GM23248 (cell line): ENCODE data around the gene ANKDD1A. TPM values are rescaled to one million over a fixed set of nuclear protein-coding genes. Genes with fewer than 3 reads are reported as not detected.

Experiments
- DNase-seq: peaks from one replicate; pipeline ENCODE4 v3.0.0-alpha.2; 2015
- H2AFZ ChIP-seq: fragments of 200-600 bp; sonication (generic); 2 replicates; pipeline ENCODE4 v1.6.1; 2016; ENCODE audit warnings: antibody characterized with exemption
- H3F3A ChIP-seq: fragments of 200-600 bp; sonication (generic); 2 replicates; pipeline ENCODE4 v1.6.1; 2016; ENCODE audit warnings: mild to moderate bottlenecking, antibody characterized with exemption, mixed run types; ENCODE audit not compliant: insufficient read depth
- H3K27ac ChIP-seq: fragments of 200-600 bp; sonication (generic); 2 replicates; pipeline ENCODE4 v1.5.1; 2016; ENCODE audit warnings: mild to moderate bottlenecking
- H3K27me3 ChIP-seq: fragments of 200-600 bp; sonication (generic); replicated peaks from 2 replicates; pipeline ENCODE4 v1.6.1; 2016; ENCODE audit warnings: mild to moderate bottlenecking; ENCODE audit not compliant: insufficient read depth
- H3K36me3 ChIP-seq: fragments of 200-600 bp; sonication (generic); 2 replicates; pipeline ENCODE4 v1.6.1; 2016; ENCODE audit warnings: low read depth, mild to moderate bottlenecking
- H3K4me1 ChIP-seq: fragments of 200-600 bp; sonication (generic); 2 replicates; pipeline ENCODE4 v1.6.1; 2016; ENCODE audit warnings: mild to moderate bottlenecking; ENCODE audit not compliant: insufficient read depth
- H3K4me2 ChIP-seq: fragments of 200-600 bp; sonication (generic); one replicate; pipeline ENCODE4 v1.6.1; 2016; ENCODE audit warnings: mild to moderate bottlenecking; ENCODE audit not compliant: unreplicated experiment
- H3K4me3 ChIP-seq: fragments of 200-600 bp; sonication (generic); 2 replicates; pipeline ENCODE4 v1.5.1; 2016; ENCODE audit warnings: mild to moderate bottlenecking
- H3K79me2 ChIP-seq: fragments of 200-600 bp; sonication (generic); 2 replicates; pipeline ENCODE4 v1.6.1; 2016; ENCODE audit warnings: mild to moderate bottlenecking; ENCODE audit not compliant: insufficient read depth
- H3K9ac ChIP-seq: fragments of 200-600 bp; sonication (generic); 2 replicates; pipeline ENCODE4 v1.6.1; 2016; ENCODE audit warnings: mild to moderate bottlenecking
- H3K9me2 ChIP-seq: fragments of 200-600 bp; sonication (generic); 2 replicates; pipeline ENCODE4 v1.6.1; 2016; ENCODE audit warnings: mixed run types, mild to moderate bottlenecking, moderate library complexity; ENCODE audit not compliant: insufficient read depth
- H3K9me3 ChIP-seq: fragments of 200-600 bp; sonication (generic); one replicate; pipeline ENCODE4 v1.6.1; 2017; ENCODE audit warnings: low read depth
- H4K20me1 ChIP-seq: fragments of 200-600 bp; sonication (generic); 2 replicates; pipeline ENCODE4 v1.6.0; 2016; ENCODE audit not compliant: insufficient read depth
- EZH2 ChIP-seq: fragments of 200-600 bp; sonication (generic); IDR thresholded peaks from 2 replicates; pipeline ENCODE4 v1.6.1; 2018; ENCODE audit warnings: antibody characterized with exemption, mild to moderate bottlenecking; ENCODE audit not compliant: insufficient read depth, poor library complexity, severe bottlenecking
- EZH2phosphoT487 ChIP-seq: fragments of 200-600 bp; sonication (generic); IDR thresholded peaks from 2 replicates; pipeline ENCODE4 v1.6.1; 2018; ENCODE audit warnings: antibody characterized with exemption, moderate library complexity, mild to moderate bottlenecking, low read depth; ENCODE audit not compliant: insufficient read depth
- WGBS, 2 experiments: methylation state at CpG; one replicate each; pipeline ENCODE4 v1.1.6; 2015 to 2017; ENCODE audit warnings: low lambda C conversion rate in 2 of 2, low coverage in 1 of 2; ENCODE audit errors: missing lambda C conversion rate in 2 of 2; 5-methylcytosine and 5-hydroxymethylcytosine counted together
- in situ Hi-C: fragments of 300-500 bp; cut with MboI; formaldehyde crosslinking; loops from 2 replicates; pipeline ENCODE4 v1.15.0; 2020
- polyA plus RNA-seq: library from polyadenylated mRNA; unstranded; fragments of >200 nt; fragmentation: Nextera tagmentation; extraction: Ambion mirVana; gene quantifications from 2 replicates; pipeline ENCODE4 v1.2.1, GENCODE V29; 2016
- total RNA-seq: library from RNA; depleted of rRNA; stranded (reverse); fragments of >200 nt; shearing (Covaris generic); gene quantifications from 2 replicates; pipeline ENCODE4 v1.2.3, GENCODE V29; 2014

ANKDD1A gene
- total and polyA plus RNA-seq, 2 experiments from 2014 or later, result 2.7 to 3.1 TPM

- H3K4me2 ChIP-seq, result no peak overlapping the region
- TF ChIP-seq EZH2 (no peak), EZH2phosphoT487 (no peak)
- H2AFZ ChIP-seq, result peak overlapping the region; percentile 84
- no peaks in the 10 kb centered on the region for H3K79me2 ChIP-seq
- 70% methylated on average over 6 of the region's 6 CpGs for WGBS, 2 experiments
- DNase-seq, result no peak
- peak overlapping the region; percentile 46 for H3K9ac ChIP-seq
- peaks cover 20% of the 10 kb centered on the region for H3F3A ChIP-seq
- no peak overlapping the region for H3K4me3 ChIP-seq
- peak overlapping the region; percentile 73 for H3K27ac ChIP-seq
- no peaks in the 10 kb centered on the region for H3K9me3 ChIP-seq
- no peaks in the 10 kb centered on the region for H3K9me2 ChIP-seq
- in situ Hi-C loops, result no loop called here
- H3K36me3 ChIP-seq, result no peaks in the 10 kb centered on the region
- H3K27me3 ChIP-seq, result no peaks in the 10 kb centered on the region
- no peaks in the 10 kb centered on the region for H4K20me1 ChIP-seq
- peaks cover 44% of the 10 kb centered on the region for H3K4me1 ChIP-seq
Observed at GRCh38 chr15:64896371-64897069, 15.2 kb upstream of the ANKDD1A start.

- H3K27me3 ChIP-seq, result no peaks in the 10 kb centered on the region
- H3K4me2 ChIP-seq, result peak overlapping the region; percentile 29
- in situ Hi-C loops, result no loop called here
- H3K4me3 ChIP-seq, result no peak overlapping the region
- no peaks in the 10 kb centered on the region for H3K79me2 ChIP-seq
- no peak for TF ChIP-seq EZH2
- no peak for TF ChIP-seq EZH2phosphoT487
- H4K20me1 ChIP-seq, result no peaks in the 10 kb centered on the region
- no peaks in the 10 kb centered on the region for H3K9me3 ChIP-seq
- H3K9ac ChIP-seq, result peak overlapping the region; percentile 46
- H3K4me1 ChIP-seq, result peaks cover 44% of the 10 kb centered on the region
- WGBS, 2 experiments, result 4% methylated on average over 6 of the region's 6 CpGs
- H2AFZ ChIP-seq, result peak overlapping the region; percentile 70
- H3K27ac ChIP-seq, result peak overlapping the region; percentile 73
- no peaks in the 10 kb centered on the region for H3K9me2 ChIP-seq
- no peaks in the 10 kb centered on the region for H3K36me3 ChIP-seq
- peak; percentile 89 for DNase-seq
- H3F3A ChIP-seq, result peaks cover 20% of the 10 kb centered on the region
Observed at GRCh38 chr15:64897345-64897985, 14.2 kb upstream of the ANKDD1A start.

GRCh38 chr15:64898406-64898805 lies 13.3 kb upstream of the ANKDD1A start:
- no peak overlapping the region; the same call in 1 of the 2 replicates for H2AFZ ChIP-seq

GRCh38 chr15:64901141-64901540 lies 10.6 kb upstream of the ANKDD1A start:
- H3K4me3 ChIP-seq, result no peak overlapping the region
- H3K79me2 ChIP-seq, result no peaks in the 10 kb centered on the region
- H3K9me2 ChIP-seq, result no peaks in the 10 kb centered on the region
- no peak overlapping the region for H2AFZ ChIP-seq
- no peaks in the 10 kb centered on the region for H3K36me3 ChIP-seq
- no peak overlapping the region for H3K9ac ChIP-seq
- H3K27ac ChIP-seq, result no peak overlapping the region
- no peaks in the 10 kb centered on the region for H3K27me3 ChIP-seq
- in situ Hi-C loops, result loop anchor here (10.0 kb wide), 1 partner anchor 166 kb away; no protein-coding TSS in a partner anchor
- peaks cover 20% of the 10 kb centered on the region for H3K4me1 ChIP-seq
- H3K9me3 ChIP-seq, result no peaks in the 10 kb centered on the region
- 90 to 94% methylated on average over 5 of the region's 5 CpGs for WGBS, 2 experiments
- no peak for DNase-seq
- H3K4me2 ChIP-seq, result no peak overlapping the region
- peaks cover 13% of the 10 kb centered on the region for H3F3A ChIP-seq
- H4K20me1 ChIP-seq, result no peaks in the 10 kb centered on the region
- no peak for TF ChIP-seq EZH2
- TF ChIP-seq EZH2phosphoT487, result no peak

More at GRCh38 chr15:64898406-64898805, 13.3 kb upstream of the ANKDD1A start:
- TF ChIP-seq EZH2phosphoT487, result no peak
- no peak for TF ChIP-seq EZH2
- H3K9me2 ChIP-seq, result no peaks in the 10 kb centered on the region
- H3K4me3 ChIP-seq, result no peak overlapping the region
- H3K9me3 ChIP-seq, result no peaks in the 10 kb centered on the region
- H3K27ac ChIP-seq, result peak overlapping the region; percentile 73; the same call in 1 of the 2 replicates
- H3K79me2 ChIP-seq, result no peaks in the 10 kb centered on the region
- WGBS, 2 experiments, result 76 to 86% methylated on average over 4 of the region's 4 CpGs
- H3K9ac ChIP-seq, result no peak overlapping the region
- no peaks in the 10 kb centered on the region for H4K20me1 ChIP-seq
- no peak overlapping the region for H3K4me2 ChIP-seq
- peaks cover 43% of the 10 kb centered on the region for H3K4me1 ChIP-seq
- no peak for DNase-seq
- in situ Hi-C loops, result no loop called here
- H3K27me3 ChIP-seq, result no peaks in the 10 kb centered on the region
- H3K36me3 ChIP-seq, result no peaks in the 10 kb centered on the region
- H3F3A ChIP-seq, result peaks cover 20% of the 10 kb centered on the region
